PC-3 (cell line): Measurements from ENCODE around the gene PTPRN2.

Experiments used
- CTCF ChIP-seq: fragments of 300-600 bp; sonication (generic); conservative IDR thresholded peaks from 2 replicates; pipeline ENCODE4 v1.5.1; 2017; ENCODE audit warnings: antibody characterized with exemption, low read depth, mild to moderate bottlenecking, low read length
- EZH2phosphoT487 ChIP-seq: fragments of 300-600 bp; sonication (generic); IDR thresholded peaks from 2 replicates; pipeline ENCODE4 v1.6.1; 2018; ENCODE audit warnings: mild to moderate bottlenecking, antibody characterized with exemption, low read length, borderline replicate concordance

DNA sequence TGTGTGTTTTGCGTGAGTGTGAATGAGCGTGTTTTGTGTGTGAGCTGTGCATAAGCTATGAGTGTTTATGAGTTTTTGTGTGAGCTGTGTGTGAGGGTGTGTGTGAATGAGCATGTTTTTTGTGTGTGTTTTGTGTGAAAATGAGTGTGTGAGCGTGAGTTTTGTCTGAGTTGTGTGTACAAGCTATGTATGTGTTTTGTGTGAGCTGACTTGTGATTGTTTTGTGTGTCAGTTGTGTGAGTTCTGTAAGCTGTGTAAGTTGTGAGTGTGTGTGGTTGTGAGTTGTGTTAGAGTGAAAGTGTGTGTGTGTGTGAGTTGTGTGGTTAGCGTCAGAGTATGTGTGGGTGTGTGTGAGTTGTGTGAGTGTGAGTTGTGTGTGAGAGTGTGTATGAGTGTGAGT is 343.2 kb downstream of the PTPRN2 start:
- TF ChIP-seq EZH2phosphoT487 (no peak), CTCF (no peak)
